Right lobe of liver (tissue), 6 donors: ENCODE measurements around the gene ATP6V1G1. TPM values are rescaled to one million over a fixed set of nuclear protein-coding genes. Genes with fewer than 3 reads are reported as not detected.

ENCODE experiments used
- ATAC-seq, 4 donors: fragments of 200-7000 bp; cut with Tn5 transposase; one replicate each; pipeline ENCODE4 v1.9.1; 2020; ENCODE audit warnings: mild to moderate bottlenecking in 4 of 4, moderate library complexity in 4 of 4
- DNase-seq, 3 donors: peaks; one replicate each; pipeline ENCODE4 v3.0.0-alpha.2; 2020
- H3K27ac ChIP-seq, 3 donors: fragments of 200-600 bp; one replicate each; pipeline ENCODE4 v1.8.0; 2022
- H3K27me3 ChIP-seq, 2 donors: fragments of 200-600 bp; one replicate each; pipeline ENCODE4 v1.8.0; 2022
- H3K36me3 ChIP-seq, 4 donors: fragments of 200-600 bp; sonication (generic) in 1 of 4; one replicate each; pipeline versions ENCODE4 v1.5.1 to v1.8.0; 2017 to 2022; ENCODE audit warnings: control low read depth in 1 of 4
- H3K4me1 ChIP-seq, 4 donors: fragments of 200-600 bp; sonication (generic) in 1 of 4; one replicate each; pipeline versions ENCODE4 v1.5.1 to v1.8.0; 2017 to 2022; ENCODE audit warnings: control low read depth in 1 of 4
- H3K4me3 ChIP-seq, 3 donors: fragments of 200-600 bp; one replicate each; pipeline ENCODE4 v1.8.0; 2022
- H3K9me3 ChIP-seq, 4 donors: fragments of 200-600 bp; sonication (generic) in 1 of 4; one replicate each; pipeline versions ENCODE4 v1.5.1 to v1.8.0; 2017 to 2022; ENCODE audit warnings: control low read depth in 1 of 4
- CTCF ChIP-seq, 4 donors: fragments of 200-600 bp in 3 of 4; fragments of 450-650 bp in 1 of 4; IDR thresholded peaks; one replicate each; pipeline versions ENCODE4 v1.5.1 to v1.8.0; 2016 to 2022; ENCODE audit warnings: antibody characterized with exemption in 4 of 4, mild to moderate bottlenecking in 2 of 4
- POLR2A ChIP-seq: fragments of 450-650 bp; IDR thresholded peaks from one replicate; pipeline ENCODE4 v1.6.1; 2017; ENCODE audit warnings: antibody characterized with exemption, mild to moderate bottlenecking
- WGBS: methylation state at CpG from one replicate; pipeline ENCODE4 v1.1.6; 2018; ENCODE audit warnings: low coverage, low lambda C conversion rate; ENCODE audit not compliant: insufficient coverage; ENCODE audit errors: missing lambda C conversion rate; 5-methylcytosine and 5-hydroxymethylcytosine counted together
- intact Hi-C, 2 donors: fragments of 100-400 bp; cut with DNase I; formaldehyde crosslinking; loops; one replicate each; pipeline versions ENCODE4 v1.11.2 to v1.14.1; 2022
- total RNA-seq, 6 experiments: library from RNA; depleted of rRNA in 2 of 6; stranded (reverse); fragments of >200 nt in 2 of 6; fragmentation: NEBNext Ultra II Directional in 3 of 6; extraction: Animal tissue kit (Norgen Biotek cat#: 25700) in 3 of 6; gene quantifications; one replicate each; pipeline versions ENCODE4 v1.1.0 to v1.2.4, GENCODE V29; 2016 to 2023
- donor health status: DM: no; HTN: yes; CAD: no.
- donor health status: DM: no; HTN: no; CAD: no.
- donor health status: DM: no; HTN: no; CAD: no.
- donor health status: DM: no; HTN: yes; CAD: no.
- donor health status: DM: no; HTN: yes; CAD: no.

ATP6V1G1 gene
- total RNA-seq, 6 experiments from 2014 or later: 31.0 to 155 (median 49.1) TPM

- no peak for DNase-seq
- Histone ChIP-seq H3K27ac (no peak overlapping the region), H3K4me1 (peaks cover 0 to 8% (median under 1%) of the 10 kb centered on the region in 4 donors), H3K4me3 (no peak overlapping the region), H3K36me3 (no peaks in the 10 kb centered on the region), H3K9me3 (no peaks in the 10 kb centered on the region), H3K27me3 (no peaks in the 10 kb centered on the region)
- TF ChIP-seq CTCF (IDR thresholded peaks at IDR 0.05) (no peak), POLR2A (no peak)
- ATAC-seq: no peak
- WGBS: 52% methylated on average over 5 of the region's 5 CpGs
- intact Hi-C loops: no loop called here
Measured at GRCh38 chr9:114583371-114584155, 4.0 kb upstream of the ATP6V1G1 start.

- WGBS: 0% methylated on average over 10 of the region's 12 CpGs
- Histone ChIP-seq H3K27ac (peak overlapping the region; percentile 90 to 97 (median 96)), H3K4me3 (peak overlapping the region; percentile 84 to 98 (median 87)), H3K27me3 (no peaks in the 10 kb centered on the region), H3K9me3 (no peaks in the 10 kb centered on the region), H3K36me3 (peaks cover 0 to 8% (median 0%) of the 10 kb centered on the region in 4 donors), H3K4me1 (peaks cover 0 to 54% (median 21%) of the 10 kb centered on the region in 4 donors)
- no peak for DNase-seq
- peak in 2 of 4 donors; percentile 2 to 3 for ATAC-seq
- intact Hi-C loops: no loop called here
- TF ChIP-seq CTCF (IDR thresholded peaks at IDR 0.05): no peak
- TF ChIP-seq POLR2A: no peak
Measured at GRCh38 chr9:114588210-114588609, 641 bp downstream of the ATP6V1G1 start.

- DNase-seq: peak in 1 of 3 donors; percentile 33
- Histone ChIP-seq H3K27me3 (no peaks in the 10 kb centered on the region), H3K27ac (peak overlapping the region; percentile 90 to 97 (median 96)), H3K36me3 (peaks cover 0 to 14% (median under 1%) of the 10 kb centered on the region in 4 donors), H3K9me3 (no peaks in the 10 kb centered on the region), H3K4me3 (peak overlapping the region; percentile 84 to 98 (median 87)), H3K4me1 (peaks cover 0 to 57% (median 21%) of the 10 kb centered on the region in 4 donors)
- TF ChIP-seq CTCF (IDR thresholded peaks at IDR 0.05) (no peak), POLR2A (peak; percentile 12)
- 10% methylated on average over 11 of the region's 11 CpGs for WGBS
- intact Hi-C loops: no loop called here
- peak in 1 of 4 donors; percentile 10 for ATAC-seq
Measured at GRCh38 chr9:114588651-114589526, 1.3 kb downstream of the ATP6V1G1 start.

DNA sequence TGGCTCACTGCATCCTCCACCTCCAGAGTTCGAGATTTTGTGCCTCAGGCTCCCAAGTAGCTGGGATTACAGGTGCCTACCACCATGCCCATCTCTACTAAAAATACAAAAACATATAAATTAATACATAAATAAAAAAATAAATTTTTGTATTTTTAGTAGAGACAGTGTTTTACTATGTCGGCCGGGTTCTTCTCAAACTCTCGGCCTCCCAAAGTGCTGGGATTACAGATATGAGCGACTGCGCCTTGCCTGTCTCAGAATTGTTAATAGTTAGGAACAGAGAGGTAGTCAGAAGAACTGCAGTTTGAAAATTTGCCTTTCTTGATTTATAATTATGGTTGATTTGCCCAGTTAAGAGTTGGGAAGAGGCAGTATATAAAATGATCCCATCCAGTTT is 2.8 kb downstream of the ATP6V1G1 start:
- Histone ChIP-seq H3K9me3 (no peaks in the 10 kb centered on the region), H3K4me3 (no peak overlapping the region), H3K27ac (peak overlapping the region; percentile 61 to 96 (median 74)), H3K4me1 (peaks cover 0 to 57% (median 21%) of the 10 kb centered on the region in 4 donors), H3K36me3 (peaks cover 0 to 29% (median 9%) of the 10 kb centered on the region in 4 donors), H3K27me3 (no peaks in the 10 kb centered on the region)
- intact Hi-C loops: no loop called here
- no peak for TF ChIP-seq POLR2A
- TF ChIP-seq CTCF (IDR thresholded peaks at IDR 0.05): no peak
- no peak for ATAC-seq
- 90% methylated on average over 6 of the region's 6 CpGs for WGBS
- no peak for DNase-seq
